ENCODE data around the gene SETD1A. TPM values are rescaled to one million over a fixed set of nuclear protein-coding genes. Genes with fewer than 3 reads are reported as not detected.

Gene SETD1A
- total and polyA plus RNA-seq, 9 of the 15 experiments (the other 6 are each of a cell fraction or from before 2014, with no cell fraction given) = 0.08 to 36.0 (median 4.2) TPM

- TF ChIP-seq PBX2 (CRISPR knock-in tag; IDR thresholded peaks at IDR 0.05; ENCODE audit: low read depth) (peak; percentile 86), PBX2 (tag; conservative IDR thresholded peaks at IDR 0.05; ENCODE audit: low read depth) (peak; percentile 95), ZNF232 (CRISPR knock-in tag; IDR thresholded peaks at IDR 0.05) (no peak), DNMT1 (IDR thresholded peaks at IDR 0.05) (no peak), NFYB (IDR thresholded peaks at IDR 0.05; ENCODE audit: extremely low read depth, insufficient read length) (peak; percentile 32), ZNF644 (tag; IDR thresholded peaks at IDR 0.05; ENCODE audit: low read depth) (no peak), HBP1 (CRISPR knock-in tag; IDR thresholded peaks at IDR 0.05) (no peak), IRF1 (CRISPR knock-in tag; IDR thresholded peaks at IDR 0.05; ENCODE audit: borderline replicate concordance) (no peak), ZBTB33 (CRISPR knock-in tag; IDR thresholded peaks at IDR 0.05) (peak; percentile 94)
Observed at GRCh38 chr16:30947859-30948666, 9.5 kb upstream of the SETD1A start (continued).
